Globus pallidus (tissue), 1 donor: ENCODE data around the gene NPTX1.

Experiments
- DNase-seq: peaks from one replicate; pipeline ENCODE4 v3.0.0-alpha.2; 2015; ENCODE audit warnings: low spot score

The NPTX1 gene

DNA sequence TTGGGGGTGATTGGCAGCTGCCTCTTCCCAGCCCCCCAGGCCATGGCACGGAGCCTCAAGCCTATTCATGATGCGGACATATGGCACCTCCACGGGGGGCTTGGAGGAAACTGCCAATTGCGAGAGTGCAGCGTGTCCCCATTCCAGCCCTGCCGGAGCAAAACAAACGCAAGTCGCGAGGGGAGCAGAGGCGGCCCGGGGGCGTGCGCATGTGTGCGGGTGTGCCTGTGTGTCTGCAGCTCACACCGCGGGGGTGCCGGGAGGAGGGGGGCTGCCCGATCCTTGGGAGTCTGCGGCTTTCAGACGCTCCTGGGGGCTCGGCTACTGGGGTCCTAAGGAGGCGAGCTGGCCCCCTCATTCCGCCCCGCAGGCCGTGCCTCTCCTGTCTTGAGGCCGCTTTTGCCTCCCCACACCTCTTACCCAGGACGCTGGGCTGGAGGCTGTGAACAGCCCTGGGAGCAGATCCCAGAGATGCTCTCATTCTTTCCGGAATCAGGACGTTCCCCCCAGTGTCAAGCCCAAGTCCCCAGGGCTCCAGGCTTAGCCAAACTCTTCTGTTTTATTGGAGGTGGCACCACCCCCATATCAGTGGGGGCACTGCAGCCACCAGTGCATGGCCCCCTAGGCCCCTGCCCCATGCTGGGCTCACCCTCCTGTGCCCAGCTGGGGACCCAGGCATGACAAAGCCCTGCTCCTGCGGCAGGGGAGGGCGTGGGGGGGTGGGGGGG lies 32.3 kb downstream of the NPTX1 start:
- no peak for DNase-seq

DNA sequence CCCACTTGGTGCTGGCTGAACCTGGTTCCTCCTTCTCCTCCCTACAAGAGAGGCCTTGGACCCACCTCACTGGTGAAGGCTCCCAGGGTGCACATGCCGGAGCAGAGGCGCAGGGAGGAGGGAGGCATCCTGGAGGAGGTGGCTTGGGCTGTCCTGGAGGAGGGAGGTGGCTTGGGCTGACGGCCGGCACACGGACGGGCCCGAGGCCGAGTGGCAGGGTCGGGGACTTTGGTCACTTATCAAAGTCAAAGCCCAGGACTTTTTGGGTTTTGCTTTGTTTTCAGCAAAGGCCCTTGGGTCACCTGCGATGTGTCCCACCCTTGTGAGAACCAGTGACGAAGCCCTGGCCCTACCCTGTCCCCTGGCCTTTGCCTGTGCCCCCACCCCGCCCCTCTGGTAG lies 32.9 kb downstream of the NPTX1 start:
- no peak for DNase-seq

DNA sequence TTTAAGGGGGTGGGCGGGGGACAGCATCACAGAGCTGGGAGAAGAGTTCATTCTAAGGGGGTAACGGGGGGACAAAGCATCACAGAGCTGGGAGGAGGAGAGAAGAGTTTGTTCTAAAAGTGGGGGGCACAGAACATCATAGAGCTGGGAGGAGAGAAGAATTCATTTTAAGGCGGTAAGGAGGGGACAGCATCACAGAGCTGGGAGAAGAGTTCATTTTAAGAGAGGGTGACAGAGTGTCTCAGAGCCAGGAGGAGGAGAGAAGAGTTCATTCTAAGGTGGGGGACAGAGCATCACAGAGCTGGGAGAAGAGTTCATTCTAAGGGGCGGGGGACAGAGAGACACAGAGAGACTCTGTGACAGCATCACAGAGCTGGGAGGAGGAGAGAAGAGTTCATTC lies 33.6 kb downstream of the NPTX1 start:
- no peak for DNase-seq

DNA sequence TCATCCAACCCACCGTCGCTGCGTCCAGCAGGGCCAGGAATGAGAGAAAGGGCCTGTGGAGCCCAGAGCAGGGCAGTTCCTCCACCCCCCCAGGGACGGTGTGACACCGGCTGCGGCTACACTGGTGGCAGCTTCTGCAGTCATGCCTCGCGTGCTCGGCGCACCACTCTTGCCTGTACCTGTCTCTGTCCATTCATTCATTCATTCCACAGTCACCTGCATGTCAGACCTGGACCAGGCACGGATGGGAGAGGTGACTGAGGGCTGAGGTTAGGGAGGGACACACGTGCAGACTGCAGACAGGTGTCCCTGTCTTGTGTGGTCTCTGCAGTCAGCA lies 34.1 kb downstream of the NPTX1 start:
- DNase-seq: no peak

DNA sequence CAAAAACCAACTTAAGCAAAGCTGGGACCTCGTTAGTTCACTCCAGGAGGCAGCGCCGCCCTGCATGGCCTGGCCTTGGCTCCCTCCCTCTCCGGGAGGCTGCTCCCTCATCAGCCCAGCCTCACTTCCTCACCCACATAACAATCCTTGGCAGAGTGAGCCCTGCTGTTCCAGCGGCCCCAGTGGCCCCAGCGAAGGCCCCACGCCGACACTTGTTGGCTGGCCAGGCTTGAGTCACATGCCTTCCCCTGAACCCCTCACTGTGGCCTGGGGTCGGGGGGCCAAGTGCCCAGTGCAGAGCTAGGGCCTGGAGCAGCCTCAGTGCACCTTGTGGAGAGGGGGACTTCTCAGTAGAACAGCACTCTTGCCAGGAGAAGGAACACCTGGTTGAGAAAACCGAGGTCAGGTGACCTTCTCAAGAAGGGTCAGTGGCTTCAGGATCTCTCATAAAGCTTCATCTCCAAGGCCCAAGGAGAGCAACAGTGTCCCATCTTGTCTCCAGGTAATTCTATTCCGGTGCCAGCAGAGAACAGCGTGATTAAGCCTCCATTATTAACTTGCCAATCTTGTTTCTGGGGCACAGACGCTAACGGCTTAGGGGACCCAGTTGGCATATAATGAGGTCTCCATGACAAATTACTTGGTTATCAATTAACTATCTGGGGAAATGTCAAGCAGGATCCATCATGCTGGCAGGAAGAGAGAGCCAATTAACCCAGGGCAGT lies 34.6 kb downstream of the NPTX1 start:
- no peak for DNase-seq

DNA sequence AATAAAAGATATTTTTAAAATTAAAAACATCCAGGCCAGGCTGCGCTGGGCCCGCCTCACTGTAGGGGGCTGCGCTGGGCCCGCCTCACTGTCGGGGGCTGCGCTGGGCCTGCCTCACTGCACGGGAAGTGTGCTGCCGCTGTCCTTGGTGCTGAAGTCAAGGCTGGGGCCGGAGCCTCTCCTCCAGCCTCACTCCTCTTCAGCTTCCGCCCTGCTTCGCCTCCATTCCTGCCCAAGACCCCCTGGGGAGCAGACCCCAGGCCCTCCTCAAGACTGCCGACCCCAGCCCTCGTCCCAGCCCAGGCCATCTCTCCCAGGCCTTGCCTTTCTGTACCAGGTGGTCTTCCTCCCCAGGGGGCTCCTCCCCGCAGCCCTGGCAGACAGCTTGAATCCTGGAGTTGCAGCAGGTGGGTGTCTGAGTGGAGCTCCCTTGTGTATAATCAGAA lies 35.3 kb downstream of the NPTX1 start:
- no peak for DNase-seq

DNA sequence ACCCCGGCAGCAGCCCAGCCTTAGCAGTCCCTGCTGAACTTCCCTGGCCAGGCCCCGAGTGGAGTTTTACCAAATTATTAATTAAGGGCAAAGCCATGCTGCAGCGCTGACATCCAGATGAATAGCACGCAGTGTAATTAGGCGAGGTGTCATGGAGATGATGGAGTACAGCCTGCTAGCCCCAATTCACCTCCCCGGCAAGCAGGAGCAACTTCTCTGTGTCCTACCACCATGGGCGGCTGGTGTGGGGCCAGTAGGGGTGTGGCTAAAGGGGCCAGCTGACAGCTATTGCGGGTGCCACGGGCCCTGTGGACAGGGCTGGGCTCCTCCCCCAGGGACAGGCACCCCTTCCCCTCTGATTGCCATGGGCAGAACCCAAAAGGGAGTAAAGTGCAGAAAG lies 36.9 kb downstream of the NPTX1 start:
- no peak for DNase-seq

DNA sequence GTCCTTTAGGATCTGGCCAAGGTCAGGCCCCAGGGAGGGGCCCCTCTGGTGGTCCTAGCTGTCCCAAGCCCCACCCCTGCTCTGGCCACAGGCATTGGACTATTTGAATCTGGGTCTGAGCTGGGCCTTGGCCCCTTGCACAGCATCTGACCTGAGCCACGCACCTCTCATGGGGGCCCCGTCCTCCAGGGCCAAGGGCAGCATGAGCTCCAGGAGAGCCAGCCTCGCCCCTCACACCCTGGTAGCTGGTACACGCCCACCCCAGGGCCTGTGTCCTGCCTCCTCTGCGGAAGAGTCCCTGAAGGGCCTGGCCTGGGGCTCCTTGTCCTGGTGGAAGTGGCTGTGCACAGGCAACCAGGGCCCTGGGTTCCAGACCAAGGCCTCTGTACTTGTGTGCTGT lies 37.6 kb downstream of the NPTX1 start:
- no peak for DNase-seq

DNA sequence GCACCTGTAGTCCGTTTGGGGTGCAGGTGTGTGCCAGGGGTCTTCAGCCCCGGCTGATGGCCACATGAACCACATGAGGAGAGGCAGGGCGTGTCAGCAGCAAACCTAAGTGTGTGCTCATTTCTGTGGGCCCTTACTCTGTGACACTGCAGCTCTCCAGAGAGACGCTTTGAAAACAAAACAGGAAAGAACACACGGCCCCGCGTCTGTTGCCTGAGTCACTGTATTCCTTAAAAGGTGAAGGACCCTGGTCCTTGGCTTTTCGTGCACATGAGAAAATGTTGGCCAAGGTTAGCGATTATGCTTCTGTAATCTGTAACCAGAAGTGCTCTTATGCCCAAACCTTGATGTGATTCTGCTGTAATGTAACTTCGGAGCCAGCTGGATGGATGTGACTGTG lies 38.9 kb downstream of the NPTX1 start:
- DNase-seq: no peak

DNA sequence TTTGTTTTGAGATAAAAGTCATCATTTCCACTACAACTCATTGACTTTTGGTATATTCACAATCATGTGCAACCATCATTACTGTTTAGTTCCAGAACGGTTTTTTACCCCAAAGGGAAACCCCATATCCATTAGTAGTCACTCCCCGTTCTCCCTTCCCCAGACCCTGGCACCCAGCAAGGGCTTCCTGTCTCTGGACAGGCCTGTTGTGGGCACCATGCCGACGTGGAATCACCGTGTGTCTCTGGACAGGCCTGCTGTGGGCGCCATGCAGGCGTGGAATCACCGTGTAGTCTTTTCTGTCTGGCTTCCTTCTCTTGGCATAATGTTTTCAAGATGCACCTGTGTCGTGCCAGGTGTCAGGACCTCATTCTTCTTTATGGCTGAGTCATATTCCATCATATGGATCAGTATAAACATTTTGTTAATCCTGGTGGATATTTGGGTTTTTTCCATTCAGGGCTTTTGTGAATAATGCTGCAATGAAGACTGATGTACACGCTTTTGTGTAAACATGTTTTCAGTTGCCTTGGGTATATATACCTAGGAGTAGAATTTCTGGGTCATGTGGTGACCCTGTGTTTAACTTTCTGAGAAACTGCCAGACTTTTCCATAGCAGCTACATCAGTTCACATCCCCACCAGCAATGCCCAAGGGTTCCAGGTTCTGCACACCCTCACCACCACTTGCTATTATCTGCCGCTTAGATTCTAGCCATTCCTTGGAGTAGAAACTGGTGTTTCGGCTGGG lies 42.3 kb downstream of the NPTX1 start:
- no peak for DNase-seq

DNA sequence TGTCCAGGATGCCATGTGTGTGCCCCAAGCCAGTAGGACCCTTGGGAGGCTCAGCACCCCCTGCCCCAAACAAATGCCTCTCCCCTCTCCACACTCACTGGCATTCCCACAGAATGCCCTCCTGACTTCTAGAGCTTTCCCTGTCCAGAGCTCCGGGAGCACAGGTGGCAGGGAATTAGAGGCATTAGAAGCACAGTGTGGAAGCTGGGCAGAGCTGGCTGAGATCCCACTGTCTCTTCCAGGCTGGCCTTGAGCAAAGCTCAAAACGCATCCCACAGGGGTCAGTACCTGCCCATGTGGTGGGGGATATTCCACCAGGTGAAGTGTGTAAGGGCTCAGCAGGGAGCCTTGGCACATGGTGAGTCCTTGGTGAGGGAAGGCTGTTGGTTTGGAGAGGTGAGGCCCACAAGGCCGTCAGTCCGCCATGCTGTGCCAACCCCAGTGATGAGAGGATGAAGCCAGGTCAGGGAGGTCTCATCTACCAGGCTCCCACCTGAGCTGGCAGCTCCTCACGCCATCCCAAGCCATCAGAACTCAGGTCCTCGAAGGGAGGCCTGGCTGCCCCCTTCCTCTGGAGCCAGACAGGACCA lies 43.4 kb downstream of the NPTX1 start:
- DNase-seq: no peak

DNA sequence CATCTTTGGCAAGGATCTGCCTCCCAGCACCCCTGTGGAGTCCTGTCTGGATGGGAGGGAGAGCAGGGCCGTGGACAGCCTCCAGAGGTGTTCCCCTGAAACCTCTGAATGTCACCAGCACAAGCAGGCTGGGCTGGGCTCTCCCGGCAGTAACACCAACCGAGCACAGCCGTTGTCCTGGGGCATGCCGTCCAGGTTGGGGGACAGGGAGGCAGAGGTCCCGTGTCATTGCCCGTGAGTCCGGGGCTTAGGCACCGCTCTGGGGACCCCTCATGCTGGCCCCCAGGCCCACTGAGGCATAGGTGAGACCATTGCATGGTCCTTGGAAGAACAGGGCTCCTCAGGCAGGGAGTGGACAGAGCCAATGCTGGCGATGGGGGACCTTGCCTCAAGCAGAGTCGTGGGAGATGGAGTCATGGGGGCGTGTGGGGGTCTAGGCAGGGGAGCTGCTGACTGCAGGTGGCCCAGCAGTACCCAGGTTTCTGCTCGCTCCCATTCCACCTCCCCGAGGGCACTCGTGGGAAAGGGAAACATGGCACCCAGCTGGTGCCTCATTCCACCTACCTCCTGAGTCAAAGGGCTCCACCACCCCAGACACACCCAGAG lies 44.0 kb downstream of the NPTX1 start:
- DNase-seq: no peak

DNA sequence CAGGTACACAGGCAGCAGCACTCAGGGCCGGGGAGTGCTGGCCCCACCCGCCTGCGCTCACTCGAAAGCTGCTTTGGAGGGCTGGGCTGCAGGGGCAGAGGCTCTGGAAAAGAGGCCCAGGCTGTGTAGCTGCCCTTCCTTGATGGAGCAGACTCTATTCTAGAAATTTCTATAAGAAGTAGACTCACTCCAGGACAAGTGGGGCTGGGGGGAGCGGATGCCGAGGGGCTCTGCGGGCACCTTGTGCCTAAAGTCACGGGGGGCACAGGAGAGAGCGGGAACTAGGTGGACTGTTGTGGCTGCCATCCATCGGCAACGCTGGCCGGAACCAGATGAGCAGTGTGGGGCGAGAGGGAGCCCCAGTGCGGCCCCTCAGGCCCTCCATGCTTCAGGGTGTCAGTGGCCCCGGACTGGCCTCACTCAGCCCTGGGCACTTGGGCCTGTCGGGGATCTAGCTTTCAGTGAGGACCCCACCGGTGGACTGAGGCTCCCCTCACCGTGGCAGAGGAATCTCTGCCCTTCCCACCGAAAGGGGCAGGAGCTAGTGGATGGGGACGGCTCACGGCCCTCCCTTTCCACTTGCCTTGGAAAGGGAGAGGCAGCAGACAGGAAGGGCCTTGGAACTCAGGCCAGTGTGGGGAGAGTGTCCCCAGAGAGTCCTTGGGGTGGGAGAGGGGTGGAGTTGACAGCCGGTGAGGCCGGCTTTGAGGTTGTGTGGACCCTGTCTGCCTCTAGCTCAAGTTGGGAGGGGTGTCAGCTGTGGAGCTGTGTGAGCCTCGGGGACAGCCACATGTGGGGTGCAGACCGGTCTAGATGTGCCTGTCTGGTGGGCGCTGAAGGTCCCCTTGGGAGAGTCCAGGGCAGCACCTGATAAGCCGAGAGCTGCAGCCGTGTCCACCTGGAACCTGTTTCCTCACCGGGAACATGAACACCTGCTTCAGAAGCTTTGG lies 44.9 kb downstream of the NPTX1 start:
- DNase-seq: no peak

DNA sequence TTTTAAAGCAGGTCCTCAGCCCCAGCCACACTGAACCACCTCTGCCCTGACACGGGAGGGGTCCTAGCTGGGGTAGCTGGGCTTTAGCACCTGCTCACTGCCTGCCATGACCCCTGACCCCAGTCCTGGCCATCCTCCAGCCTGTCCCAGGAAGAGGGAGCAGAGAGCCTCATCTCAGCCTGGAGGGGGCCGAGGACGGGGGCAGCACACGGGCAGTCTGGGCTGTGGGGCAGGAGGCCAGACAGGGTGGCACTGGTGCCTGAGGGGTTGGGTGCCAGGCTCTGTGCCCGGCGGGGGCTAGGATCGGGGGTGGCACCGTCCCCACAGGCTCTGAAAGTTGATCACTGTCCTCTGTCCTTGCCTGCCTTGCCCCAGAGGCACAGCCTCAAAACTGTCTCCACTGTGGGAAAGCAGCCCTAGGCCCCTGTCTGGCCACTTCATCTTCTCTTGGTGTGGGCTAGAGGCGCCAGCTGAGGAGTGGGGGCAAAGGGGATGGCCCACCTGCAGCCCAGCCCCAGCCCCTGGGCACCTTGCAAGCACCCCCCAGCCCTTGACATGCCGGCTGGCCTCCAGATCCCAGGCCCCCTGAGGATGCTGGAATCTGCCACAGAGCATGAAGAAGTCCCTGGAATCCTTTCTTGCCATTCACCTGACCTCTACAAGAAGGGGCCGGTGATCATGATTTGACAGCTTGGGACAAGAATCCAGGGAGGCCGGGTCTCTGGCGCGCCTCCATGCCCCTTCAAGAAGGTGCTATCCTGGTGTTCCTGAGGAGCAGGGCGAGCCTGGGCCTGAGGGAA lies 45.8 kb downstream of the NPTX1 start:
- DNase-seq: no peak

DNA sequence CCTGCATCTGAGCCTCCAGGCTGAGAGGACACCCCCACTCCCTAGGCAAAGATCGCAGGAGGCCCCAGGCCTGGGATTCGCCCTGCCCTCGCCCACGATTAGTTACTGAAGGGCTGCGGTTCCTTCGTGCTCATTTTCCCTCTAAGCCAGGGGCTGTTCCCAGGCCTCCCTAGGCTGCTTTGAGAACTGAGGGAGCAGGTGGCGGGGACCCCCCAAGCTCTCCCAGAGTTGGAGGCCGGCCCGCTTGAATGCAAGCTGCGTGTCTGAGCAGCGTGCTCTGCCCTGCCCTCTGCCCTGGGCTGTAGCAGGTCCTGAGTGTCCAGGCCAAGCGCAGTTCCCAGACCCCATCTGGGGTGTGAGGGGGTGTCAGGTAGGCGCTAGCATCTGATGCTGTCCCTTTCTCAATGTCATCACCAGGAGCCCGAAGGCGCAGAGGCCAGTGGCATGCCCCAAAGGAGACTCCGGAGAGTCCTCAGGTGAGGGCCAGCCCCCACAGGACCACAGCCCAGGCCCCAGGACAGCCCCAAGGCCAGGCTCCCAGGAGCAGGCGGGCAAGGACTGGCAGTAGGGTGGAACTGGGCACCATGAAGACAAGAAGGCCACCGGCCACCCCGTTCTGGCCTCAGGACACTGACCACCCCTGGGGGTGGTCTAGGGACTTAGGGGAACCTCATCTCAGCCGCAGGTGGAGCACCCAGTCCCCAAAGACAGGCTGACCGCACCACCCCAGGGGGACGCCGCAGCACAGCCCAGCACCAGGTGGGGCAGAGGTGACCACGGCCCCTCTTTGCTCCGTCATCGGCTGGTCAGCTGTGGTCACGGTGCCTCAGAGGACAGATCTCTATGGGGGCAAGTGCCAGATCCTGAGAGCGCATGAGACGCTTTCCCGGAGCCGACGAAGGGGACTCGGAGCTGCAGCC lies 46.8 kb downstream of the NPTX1 start:
- no peak for DNase-seq

DNA sequence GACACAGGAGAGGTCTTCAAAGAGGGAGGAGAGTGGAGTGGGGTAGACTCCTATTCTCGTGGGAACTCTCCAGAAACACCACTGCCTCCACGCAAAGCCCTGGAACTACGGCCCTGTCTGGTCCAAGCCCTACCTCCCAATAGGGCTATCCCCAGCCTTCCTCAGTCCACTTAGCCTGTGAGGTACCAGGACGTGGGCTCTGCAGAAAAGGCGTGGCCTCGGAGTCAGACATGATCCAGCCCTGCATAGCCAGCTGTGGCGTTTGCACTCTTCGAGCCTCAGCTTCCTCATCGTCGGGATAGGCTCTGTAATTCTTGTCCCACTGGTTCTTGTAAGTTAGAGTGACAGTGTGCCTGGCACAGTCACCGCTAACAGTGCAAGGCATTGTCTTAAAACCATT lies 47.6 kb downstream of the NPTX1 start:
- no peak for DNase-seq

DNA sequence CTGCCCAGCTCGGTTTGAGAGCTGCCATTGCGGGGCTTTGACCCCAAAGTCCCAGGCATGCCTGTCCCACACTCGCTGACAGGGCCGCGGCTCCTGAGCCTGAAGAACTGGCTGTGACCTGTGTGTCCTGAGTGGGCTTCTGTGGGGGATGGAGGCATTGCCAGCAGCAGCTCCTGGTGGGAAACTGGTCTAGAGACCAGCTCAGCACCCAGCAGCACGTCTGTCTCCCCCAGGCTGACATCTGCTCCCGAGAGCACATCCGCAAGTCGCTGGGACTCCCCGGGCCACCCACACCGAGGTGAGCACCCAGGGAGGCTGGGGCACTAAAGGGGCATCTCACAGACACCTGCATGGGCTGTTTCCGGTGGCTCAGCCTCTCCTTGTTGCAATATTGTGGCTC lies 48.0 kb downstream of the NPTX1 start:
- no peak for DNase-seq

DNA sequence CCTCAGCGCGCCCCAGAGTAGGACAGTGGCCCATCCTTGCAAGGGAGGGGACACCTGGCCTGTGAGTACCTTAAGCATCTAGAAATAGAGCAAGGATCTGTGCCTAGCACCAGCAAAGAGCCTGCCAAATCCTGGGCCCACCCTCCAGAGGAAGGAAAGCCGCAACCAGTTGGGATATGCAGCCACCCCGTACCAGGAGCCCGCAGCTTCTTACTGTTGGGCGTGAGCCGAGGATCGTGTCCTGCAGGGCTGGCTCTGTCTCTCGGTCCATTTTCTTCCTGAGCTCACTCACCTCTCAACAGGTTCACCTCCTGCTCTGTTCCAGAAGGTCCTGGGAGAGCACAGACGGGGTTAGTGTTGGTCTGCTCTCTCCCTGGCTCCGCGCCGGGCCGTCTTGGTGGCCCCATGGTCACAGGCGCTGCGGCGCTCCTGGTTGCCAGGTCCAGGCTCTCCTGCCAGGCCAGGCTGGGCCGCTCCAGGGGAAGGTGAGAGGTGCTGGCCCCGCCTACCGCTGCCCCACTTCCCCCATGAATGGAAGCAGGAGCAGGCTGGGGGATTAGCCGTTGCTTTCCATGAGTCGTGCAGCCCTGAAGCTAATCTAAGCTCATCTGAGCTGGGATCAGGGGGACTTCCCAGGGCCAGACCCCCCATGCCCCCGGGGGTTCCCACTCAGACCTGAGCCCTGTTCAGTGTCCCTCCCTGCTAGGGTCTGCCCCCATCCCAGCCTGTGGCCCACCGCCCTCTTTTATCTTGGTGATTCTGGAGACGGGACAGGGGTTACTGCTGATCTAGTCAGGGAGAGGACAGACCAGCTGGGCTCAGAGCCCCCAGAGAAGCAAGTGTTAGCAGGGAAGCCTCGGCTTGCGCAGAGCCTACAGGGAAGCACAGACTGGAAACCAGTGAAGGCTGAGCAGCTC lies 48.8 kb downstream of the NPTX1 start:
- no peak for DNase-seq
